Measurements from ENCODE around the gene FMNL2. TPM values are rescaled to one million over a fixed set of nuclear protein-coding genes. Genes with fewer than 3 reads are reported as not detected.

The FMNL2 gene
- total RNA-seq, 1 experiment from 2014 or later, result 33.6 TPM

- no peaks in the 10 kb centered on the region for H4K20me1 ChIP-seq (ENCODE audit: control insufficient read depth, insufficient read depth, insufficient read length)
- H2BK15ac ChIP-seq (ENCODE audit: low read depth, low read length), result no peak overlapping the region
- H3K27me3 ChIP-seq (ENCODE audit: insufficient read depth, low read length), result no peaks in the 10 kb centered on the region
- peaks cover 19 to 30% of the 10 kb centered on the region in 2 experiments for H3K4me1 Mint-ChIP-seq
- H3K9me3 ChIP-seq (ENCODE audit: control insufficient read depth, low read depth, low read length), result no peaks in the 10 kb centered on the region
- H3K4me2 ChIP-seq (ENCODE audit: insufficient read depth, insufficient read length, low read length), result no peak overlapping the region
- no peak overlapping the region for H3K4ac ChIP-seq (ENCODE audit: low read depth, low read length)
- no peak overlapping the region for H3K18ac ChIP-seq (ENCODE audit: insufficient read length, low read depth, low read length)
- H3K36me3 Mint-ChIP-seq (ENCODE audit: insufficient read depth in 1 of 3, low read depth in 3 of 3), result peaks cover 2 to 6% (median 3%) of the 10 kb centered on the region in 3 experiments; a peak in 5 of 7 replicates
- H3T11ph ChIP-seq (ENCODE audit: low read length), result no peak overlapping the region
- H3K14ac ChIP-seq (ENCODE audit: insufficient read depth, low read length), result no peak overlapping the region
- no peak for DNase-seq
- TF ChIP-seq CTCF (conservative IDR thresholded peaks at IDR 0.05), result no peak
- no peak overlapping the region for H2BK12ac ChIP-seq (ENCODE audit: insufficient read length, low read depth, low read length)
- no peak overlapping the region for H3K27ac ChIP-seq (ENCODE audit: insufficient read length, low read depth, low read length)
- H2BK20ac ChIP-seq (ENCODE audit: low read depth, low read length, poor library complexity, severe bottlenecking), result no peak overlapping the region
- WGBS (ENCODE audit: extremely low coverage, insufficient read length, low lambda C conversion rate), result no CpG with 5 or more reads among the region's 8 CpGs
- H3K79me1 ChIP-seq (ENCODE audit: insufficient read depth, low read depth, low read length, poor library complexity, severe bottlenecking), result no peaks in the 10 kb centered on the region
- no peak overlapping the region for H3K4me3 Mint-ChIP-seq
- no peak overlapping the region for H2BK120ac ChIP-seq (ENCODE audit: low read depth, low read length, poor library complexity, severe bottlenecking)
- no peak overlapping the region for H3K27ac Mint-ChIP-seq
- peaks cover 4% of the 10 kb centered on the region; the same call in 1 of the 2 replicates for H3K4me1 ChIP-seq (ENCODE audit: insufficient read depth, low read length)
- no peak overlapping the region for H4K8ac ChIP-seq (replicated peaks; ENCODE audit: insufficient read length, low read depth, low read length)
- no peak overlapping the region for H3K9ac ChIP-seq (ENCODE audit: extremely low read depth, insufficient read length, low read length)
- H4K91ac ChIP-seq (ENCODE audit: insufficient read length, low read depth, low read length), result no peak overlapping the region
- no peaks in the 10 kb centered on the region for H3K9me3 Mint-ChIP-seq
- no peaks in the 10 kb centered on the region for H3K79me2 ChIP-seq (ENCODE audit: insufficient read depth, low read length)
- H3K27me3 Mint-ChIP-seq (ENCODE audit: low read depth), result no peaks in the 10 kb centered on the region
- H3K23ac ChIP-seq (ENCODE audit: insufficient read length, low read depth, low read length), result no peak overlapping the region
- H4K5ac ChIP-seq (ENCODE audit: insufficient read length, low read depth, low read length), result no peak overlapping the region
- no peak overlapping the region for H2AFZ ChIP-seq (ENCODE audit: low read length)
- H3K23me2 ChIP-seq (ENCODE audit: insufficient read length, low read depth, low read length, poor library complexity, severe bottlenecking), result no peaks in the 10 kb centered on the region
- no peak overlapping the region for H2BK5ac ChIP-seq (ENCODE audit: insufficient read length, low read length)
- no peak overlapping the region for H3K56ac ChIP-seq (ENCODE audit: insufficient read length, low read depth, low read length)
- no peak overlapping the region for H2AK5ac ChIP-seq (ENCODE audit: insufficient read length, low read length)
Observed at GRCh38 chr2:152602750-152603149, 267.8 kb downstream of the FMNL2 start.

Data from H9 (cell line).